Body of pancreas (tissue), 4 donors: ENCODE data around the gene PIKFYVE. TPM values are rescaled to one million over a fixed set of nuclear protein-coding genes. Genes with fewer than 3 reads are reported as not detected.

ENCODE experiments used
- ATAC-seq: fragments of 150-250 bp; one replicate; pipeline ENCODE4 v1.9.1; 2016
- DNase-seq, 4 donors: peaks; one replicate each; pipeline ENCODE4 v3.0.0-alpha.2; 2019
- H3K27ac ChIP-seq, 4 donors: fragments of 200-600 bp; sonication (generic); 1 replicate in 3 of 4; 2 replicates in 1 of 4; pipeline versions ENCODE4 v1.5.1 to v1.6.1; 2016 to 2019; ENCODE audit warnings: mild to moderate bottlenecking in 1 of 4, mixed read lengths in 1 of 4, moderate library complexity in 1 of 4
- H3K27me3 ChIP-seq, 2 donors: fragments of 200-600 bp; sonication (generic); one replicate each; pipeline ENCODE4 v1.6.0; 2016; ENCODE audit warnings: mild to moderate bottlenecking in 1 of 2
- H3K36me3 ChIP-seq, 2 donors: fragments of 200-600 bp; sonication (generic); replicated peaks in 1 of 2; 2 replicates each; pipeline ENCODE4 v1.5.1; 2016; ENCODE audit warnings: low read depth in 2 of 2; ENCODE audit not compliant: insufficient read depth in 1 of 2
- H3K4me1 ChIP-seq: fragments of 200-600 bp; sonication (generic); one replicate; pipeline ENCODE4 v1.6.0; 2016
- H3K4me3 ChIP-seq, 2 donors: fragments of 200-600 bp; sonication (generic); 1 replicate in 1 of 2; 2 replicates in 1 of 2; pipeline ENCODE4 v1.5.1; 2016 to 2019
- H3K9me3 ChIP-seq, 3 donors: fragments of 200-600 bp; sonication (generic); 1 replicate in 2 of 3; 2 replicates in 1 of 3; pipeline ENCODE4 v1.5.1; 2016
- CTCF ChIP-seq, 7 experiments: fragments of 450-650 bp in 4 of 7; fragments of 200-600 bp in 3 of 7; sonication (generic) in 3 of 7; IDR thresholded peaks; one replicate each; pipeline ENCODE4 v1.5.1; 2016 to 2019; ENCODE audit warnings: antibody characterized with exemption in 7 of 7
- POLR2A ChIP-seq, 3 donors: fragments of 450-650 bp; IDR thresholded peaks; one replicate each; pipeline ENCODE4 v1.6.1; 2016; ENCODE audit warnings: antibody characterized with exemption in 3 of 3, mild to moderate bottlenecking in 2 of 3
- WGBS, 2 donors: methylation state at CpG; one replicate each; pipeline ENCODE4 v1.1.5; 2017; 5-methylcytosine and 5-hydroxymethylcytosine counted together
- intact Hi-C: fragments of 100-400 bp; cut with DNase I; formaldehyde crosslinking; loops from one replicate; pipeline ENCODE4 v1.15.1; 2023
- total RNA-seq, 2 donors: library from RNA; depleted of rRNA; stranded (reverse); fragments of >200 nt; gene quantifications; one replicate each; pipeline ENCODE4 v1.1.0, GENCODE V29; 2016

PIKFYVE gene
- total RNA-seq, 2 donors from 2014 or later, result 23.9 to 27.7 TPM

- no peak for TF ChIP-seq POLR2A (IDR thresholded peaks at IDR 0.05)
- no peak for TF ChIP-seq CTCF (IDR thresholded peaks at IDR 0.05)
- no peaks in the 10 kb centered on the region for H3K27me3 ChIP-seq
- ATAC-seq (no peak), DNase-seq (no peak)
- 88 to 97% methylated on average over 6 to 23 of the region's 33 CpGs for WGBS, 2 donors
- no peak overlapping the region for H3K4me3 ChIP-seq
- no peak overlapping the region for H3K27ac ChIP-seq
- H3K4me1 ChIP-seq, result no peaks in the 10 kb centered on the region
- H3K36me3 ChIP-seq, result no peaks in the 10 kb centered on the region
- H3K9me3 ChIP-seq, result no peaks in the 10 kb centered on the region
- intact Hi-C loops, result no loop called here
Measured at GRCh38 chr2:208227581-208228232, 38.3 kb upstream of the PIKFYVE start.

GRCh38 chr2:208228476-208228875 lies 37.6 kb upstream of the PIKFYVE start:
- Histone ChIP-seq H3K27ac (no peak overlapping the region), H3K9me3 (no peaks in the 10 kb centered on the region), H3K36me3 (no peaks in the 10 kb centered on the region), H3K27me3 (no peaks in the 10 kb centered on the region), H3K4me3 (no peak overlapping the region), H3K4me1 (no peaks in the 10 kb centered on the region)
- 76 to 80% methylated on average over 1 of the region's 1 CpG for WGBS, 2 donors
- TF ChIP-seq CTCF (IDR thresholded peaks at IDR 0.05) (no peak), POLR2A (IDR thresholded peaks at IDR 0.05) (no peak)
- no peak for ATAC-seq
- DNase-seq, result no peak
- intact Hi-C loops, result no loop called here

GRCh38 chr2:208234786-208235185 lies 31.3 kb upstream of the PIKFYVE start:
- no peaks in the 10 kb centered on the region for H3K4me1 ChIP-seq
- H3K27me3 ChIP-seq, result no peaks in the 10 kb centered on the region
- no peak for TF ChIP-seq CTCF (IDR thresholded peaks at IDR 0.05)
- TF ChIP-seq POLR2A (IDR thresholded peaks at IDR 0.05), result no peak
- H3K27ac ChIP-seq, result no peak overlapping the region
- intact Hi-C loops, result no loop called here
- no peaks in the 10 kb centered on the region for H3K9me3 ChIP-seq
- H3K36me3 ChIP-seq, result peaks cover 0 to 13% of the 10 kb centered on the region in 2 donors
- DNase-seq (no peak), ATAC-seq (no peak)
- 88 to 100% methylated on average over 1 of the region's 1 CpG for WGBS, 2 donors
- H3K4me3 ChIP-seq, result no peak overlapping the region

- no peaks in the 10 kb centered on the region for H3K27me3 ChIP-seq
Measured at GRCh38 chr2:208235860-208236259, 30.2 kb upstream of the PIKFYVE start.

More at GRCh38 chr2:208235860-208236259, 30.2 kb upstream of the PIKFYVE start:
- intact Hi-C loops, result no loop called here
- Histone ChIP-seq H3K4me3 (no peak overlapping the region), H3K4me1 (no peaks in the 10 kb centered on the region), H3K27ac (no peak overlapping the region), H3K36me3 (peaks cover 0 to 15% of the 10 kb centered on the region in 2 donors), H3K9me3 (no peaks in the 10 kb centered on the region)
- WGBS, 2 donors, result 60 to 97% methylated on average over 2 of the region's 2 CpGs
- DNase-seq (no peak), ATAC-seq (no peak)
- TF ChIP-seq POLR2A (IDR thresholded peaks at IDR 0.05) (no peak), CTCF (IDR thresholded peaks at IDR 0.05) (no peak)
